PC-9 (cell line): ENCODE data around the gene KDM4D. TPM values are rescaled to one million over a fixed set of nuclear protein-coding genes. Genes with fewer than 3 reads are reported as not detected.

Experiments
- BruUV-seq: library from RNA; stranded (reverse); fragments of 400-500 nt; replicated peaks from 2 replicates; lab custom pipeline; 2021; lab: Mats Ljungman, UMichigan
- CTCF ChIA-PET: fragments of 300-600 bp; sonication (Branson Sonifier 250); formaldehyde crosslinking; loops from one replicate; lab custom pipeline; 2022; ENCODE audit warnings: antibody characterized with exemption; lab: Charles Lee
- POLR2A ChIA-PET: fragments of 300-600 bp; sonication (Branson Sonifier 250); formaldehyde crosslinking; loops from one replicate; lab custom pipeline; 2022; ENCODE audit warnings: antibody characterized with exemption; ENCODE audit not compliant: unreplicated experiment; lab: Charles Lee
- DNase-seq, 2 experiments: peaks; one replicate each; pipeline versions ENCODE4 v3.0.0 to v3.0.0-alpha.2; 2015 to 2022; ENCODE audit warnings: mixed read lengths in 1 of 2
- H2AFZ ChIP-seq: fragments of 200-600 bp; sonication (generic); 2 replicates; pipeline ENCODE4 v1.8.1; 2017; ENCODE audit warnings: antibody characterized with exemption
- H3F3A ChIP-seq: fragments of 200-600 bp; sonication (generic); 2 replicates; pipeline ENCODE4 v1.8.1; 2017; ENCODE audit warnings: antibody characterized with exemption, mild to moderate bottlenecking, low read depth; ENCODE audit not compliant: insufficient read depth
- H3K27ac ChIP-seq: fragments of 200-600 bp; sonication (generic); 2 replicates; pipeline ENCODE4 v1.6.1; 2016; ENCODE audit warnings: mixed run types
- H3K27me3 ChIP-seq: fragments of 200-600 bp; sonication (generic); 2 replicates; pipeline ENCODE4 v1.6.1; 2016; ENCODE audit warnings: low read depth, mixed run types; ENCODE audit not compliant: insufficient read depth
- H3K36me3 ChIP-seq: fragments of 200-600 bp; sonication (generic); 2 replicates; pipeline ENCODE4 v1.6.1; 2016; ENCODE audit warnings: low read depth, mixed run types
- H3K4me1 ChIP-seq: fragments of 200-600 bp; sonication (generic); replicated peaks from 2 replicates; pipeline ENCODE4 v1.6.1; 2016; ENCODE audit warnings: mixed run types; ENCODE audit not compliant: insufficient read depth
- H3K4me2 ChIP-seq: fragments of 200-600 bp; sonication (generic); 2 replicates; pipeline ENCODE4 v1.6.1; 2017; ENCODE audit warnings: mixed run types
- H3K4me3 ChIP-seq: fragments of 200-600 bp; sonication (generic); 2 replicates; pipeline ENCODE4 v1.6.1; 2016; ENCODE audit warnings: mixed run types
- H3K79me2 ChIP-seq: fragments of 200-600 bp; sonication (generic); 2 replicates; pipeline ENCODE4 v1.6.1; 2017; ENCODE audit warnings: low read depth, mixed run types
- H3K9me2 ChIP-seq: fragments of 200-600 bp; sonication (generic); 2 replicates; pipeline ENCODE4 v1.8.1; 2017; ENCODE audit warnings: mild to moderate bottlenecking; ENCODE audit not compliant: insufficient read depth
- H3K9me3 ChIP-seq: fragments of 200-600 bp; sonication (generic); 2 replicates; pipeline ENCODE4 v1.8.1; 2016; ENCODE audit warnings: low read depth; ENCODE audit not compliant: insufficient read depth
- H4K20me1 ChIP-seq: fragments of 200-600 bp; sonication (generic); 2 replicates; pipeline ENCODE4 v1.8.1; 2017; ENCODE audit not compliant: insufficient read depth
- CTCF ChIP-seq: fragments of 200-600 bp; sonication (generic); conservative IDR thresholded peaks from 2 replicates; pipeline ENCODE4 v1.6.1; 2017; ENCODE audit warnings: mixed run types, antibody characterized with exemption, mild to moderate bottlenecking, moderate library complexity
- EZH2 ChIP-seq: fragments of 200-600 bp; sonication (generic); IDR thresholded peaks from 2 replicates; pipeline ENCODE4 v1.8.0; 2017; ENCODE audit warnings: antibody characterized with exemption, low read depth
- intact Hi-C: fragments of 100-400 bp; cut with micrococcal nuclease; formaldehyde crosslinking; loops from one replicate; pipeline ENCODE4 v1.10.0; 2022; ENCODE audit not compliant: unreplicated experiment
- total RNA-seq: library from RNA; stranded (reverse); gene quantifications from 2 replicates; pipeline ENCODE4 v1.2.3, GENCODE V29; 2021

The KDM4D gene
- total RNA-seq, 1 experiment from 2014 or later = 0.85 TPM

- intact Hi-C loops = no loop called here
- TF ChIP-seq EZH2 = no peak
- H3K4me1 ChIP-seq = no peaks in the 10 kb centered on the region
- no TSS peak for BruUV-seq
- no peak overlapping the region for H2AFZ ChIP-seq
- no peaks in the 10 kb centered on the region for H3K27me3 ChIP-seq
- H3K79me2 ChIP-seq = no peaks in the 10 kb centered on the region
- ChIA-PET CTCF (no interaction called here), POLR2A (no interaction called here)
- peaks cover 34% of the 10 kb centered on the region for H3K36me3 ChIP-seq
- H3K9me2 ChIP-seq = no peaks in the 10 kb centered on the region
- no peak overlapping the region for H3K27ac ChIP-seq
- no peak overlapping the region for H3K4me3 ChIP-seq
- no peak overlapping the region for H3K4me2 ChIP-seq
- no peak for DNase-seq
- peaks cover 8% of the 10 kb centered on the region; the same call in 1 of the 2 replicates for H4K20me1 ChIP-seq
- H3K9me3 ChIP-seq = no peaks in the 10 kb centered on the region
- H3F3A ChIP-seq = peaks cover 13% of the 10 kb centered on the region; the same call in 1 of the 2 replicates
Measured at GRCh38 chr11:94960488-94960887, 13.0 kb upstream of the KDM4D start.

- CTCF ChIA-PET = no interaction called here
- Histone ChIP-seq H3F3A (peaks cover 13% of the 10 kb centered on the region; the same call in 1 of the 2 replicates), H3K4me2 (no peak overlapping the region), H3K9me2 (no peaks in the 10 kb centered on the region), H3K79me2 (no peaks in the 10 kb centered on the region), H3K36me3 (peaks cover 41% of the 10 kb centered on the region), H3K4me3 (no peak overlapping the region), H2AFZ (no peak overlapping the region), H3K27ac (no peak overlapping the region), H3K4me1 (no peaks in the 10 kb centered on the region), H3K27me3 (no peaks in the 10 kb centered on the region), H3K9me3 (no peaks in the 10 kb centered on the region), H4K20me1 (peaks cover 9% of the 10 kb centered on the region; the same call in 1 of the 2 replicates)
- POLR2A ChIA-PET = no interaction called here
- intact Hi-C loops = no loop called here
- BruUV-seq = no TSS peak
- no peak for TF ChIP-seq EZH2
- TF ChIP-seq CTCF = no peak
- no peak for DNase-seq
Measured at GRCh38 chr11:94961255-94961654, 12.3 kb upstream of the KDM4D start.

GRCh38 chr11:94964934-94965333 is 8.6 kb upstream of the KDM4D start:
- H2AFZ ChIP-seq = no peak overlapping the region
- intact Hi-C loops = no loop called here
- peaks cover 17% of the 10 kb centered on the region; the same call in 1 of the 2 replicates for H4K20me1 ChIP-seq
- H3K4me1 ChIP-seq = no peaks in the 10 kb centered on the region
- ChIA-PET POLR2A (no interaction called here), CTCF (no interaction called here)
- no peaks in the 10 kb centered on the region for H3K9me3 ChIP-seq
- peaks cover 25% of the 10 kb centered on the region for H3F3A ChIP-seq
- TF ChIP-seq EZH2 = no peak
- no peak for TF ChIP-seq CTCF
- H3K27me3 ChIP-seq = no peaks in the 10 kb centered on the region
- no peak overlapping the region for H3K27ac ChIP-seq
- no TSS peak for BruUV-seq
- H3K4me3 ChIP-seq = no peak overlapping the region
- peaks cover 72% of the 10 kb centered on the region for H3K36me3 ChIP-seq
- no peaks in the 10 kb centered on the region for H3K9me2 ChIP-seq
- no peak overlapping the region for H3K4me2 ChIP-seq
- no peaks in the 10 kb centered on the region for H3K79me2 ChIP-seq
- DNase-seq = no peak
